Femur (tissue), 1 donor: ENCODE measurements around the gene ZNF316.
A peak's percentile ranks its signal among the peaks of the same experiment; 100 is the strongest.

Experiments
- DNase-seq: peaks from one replicate; pipeline ENCODE4 v3.0.0-alpha.2; 2017

Gene ZNF316

GRCh38 chr7:6636741-6637543 is at the start of gene ZNF316:
Gene ZNF316 (plus strand): TSS chr7:6637318. CDS start chr7:6642410, 5,092 bp downstream.
- DNase-seq, result peak; percentile 64

- DNase-seq, result no peak
Measured at GRCh38 chr7:6588566-6588965, 48.6 kb upstream of the ZNF316 start.

GRCh38 chr7:6589151-6589828 is 47.8 kb upstream of the ZNF316 start:
- DNase-seq, result no peak

- DNase-seq, result peak; percentile 87
Measured at GRCh38 chr7:6589829-6590644, 47.1 kb upstream of the ZNF316 start, which contains the start of gene INTS15. Gene INTS15 (plus strand): TSS chr7:6590021. CDS start chr7:6590284, 263 bp downstream.

GRCh38 chr7:6590645-6591110 is 46.4 kb upstream of the ZNF316 start:
- no peak for DNase-seq

- no peak for DNase-seq
Measured at GRCh38 chr7:6600093-6600492, 37.0 kb upstream of the ZNF316 start.

- no peak for DNase-seq
Measured at GRCh38 chr7:6604458-6604857, 32.7 kb upstream of the ZNF316 start.

GRCh38 chr7:6606866-6607583 is 30.1 kb upstream of the ZNF316 start:
- no peak for DNase-seq

GRCh38 chr7:6607651-6608051 is 29.5 kb upstream of the ZNF316 start:
- DNase-seq, result no peak

- no peak for DNase-seq
Measured at GRCh38 chr7:6608081-6608480, 29.0 kb upstream of the ZNF316 start.

- DNase-seq, result no peak
Measured at GRCh38 chr7:6608794-6609193, 28.3 kb upstream of the ZNF316 start.

GRCh38 chr7:6612819-6613218 is 24.3 kb upstream of the ZNF316 start:
- DNase-seq, result no peak

- no peak for DNase-seq
Measured at GRCh38 chr7:6613706-6614105, 23.4 kb upstream of the ZNF316 start.

GRCh38 chr7:6614953-6615722 is 22.0 kb upstream of the ZNF316 start, which contains the start of gene ZNF853:
Gene ZNF853 (plus strand): TSS chr7:6615610. CDS start chr7:6616175, 565 bp downstream.
- peak; percentile 59 for DNase-seq

- peak; percentile 39 for DNase-seq
Measured at GRCh38 chr7:6615723-6616555, 21.2 kb upstream of the ZNF316 start.

- no peak for DNase-seq
Measured at GRCh38 chr7:6616854-6617643, 20.1 kb upstream of the ZNF316 start.

- no peak for DNase-seq
Measured at GRCh38 chr7:6618621-6619020, 18.5 kb upstream of the ZNF316 start.

GRCh38 chr7:6619961-6620360 is 17.2 kb upstream of the ZNF316 start:
- DNase-seq, result no peak
